Duodenal mucosa (tissue), 2 donors: ENCODE results near the gene ELOVL6.
"Not testable (repeated sequence)": the region's sequence is repeated elsewhere in the genome, so short reads cannot be mapped to it uniquely, and the experiment has no call there.

Experiments used
- H3K27ac ChIP-seq: one replicate; pipeline ENCODE4 v1.7.0; 2013; ENCODE audit warnings: low read depth, low read length
- H3K27me3 ChIP-seq, 2 donors: one replicate each; pipeline ENCODE4 v1.7.0; 2013; ENCODE audit warnings: low read length in 2 of 2, control low read depth in 1 of 2; ENCODE audit not compliant: insufficient read depth in 2 of 2, control insufficient read depth in 1 of 2
- H3K36me3 ChIP-seq, 2 donors: one replicate each; pipeline ENCODE4 v1.7.0; 2013; ENCODE audit warnings: low read length in 2 of 2, control low read depth in 1 of 2; ENCODE audit not compliant: insufficient read depth in 2 of 2, control insufficient read depth in 1 of 2
- H3K4me1 ChIP-seq, 2 donors: one replicate each; pipeline ENCODE4 v1.7.0; 2013; ENCODE audit warnings: low read length in 2 of 2, control low read depth in 1 of 2; ENCODE audit not compliant: insufficient read depth in 2 of 2, control insufficient read depth in 1 of 2
- H3K4me3 ChIP-seq, 2 donors: one replicate each; pipeline ENCODE4 v1.7.0; 2013; ENCODE audit warnings: low read length in 2 of 2, low read depth in 1 of 2
- H3K9ac ChIP-seq, 2 donors: one replicate each; pipeline ENCODE4 v1.7.0; 2013; ENCODE audit warnings: low read length in 2 of 2, low read depth in 1 of 2
- H3K9me3 ChIP-seq, 2 donors: one replicate each; pipeline ENCODE4 v1.7.0; 2013; ENCODE audit warnings: low read length in 2 of 2, control low read depth in 1 of 2; ENCODE audit not compliant: control insufficient read depth in 1 of 2

ELOVL6 gene

GRCh38 chr4:110197529-110198042, 829 bp downstream of the ELOVL6 start:
- no peaks in the 10 kb centered on the region for H3K36me3 ChIP-seq
- H3K9ac ChIP-seq, result peak overlapping the region; percentile 68 to 85
- no peaks in the 10 kb centered on the region for H3K9me3 ChIP-seq
- peak overlapping the region; percentile 98 for H3K4me3 ChIP-seq
- peaks cover 39 to 40% of the 10 kb centered on the region in 2 donors for H3K4me1 ChIP-seq
- no peak overlapping the region for H3K27ac ChIP-seq
- H3K27me3 ChIP-seq, result no peaks in the 10 kb centered on the region

- Histone ChIP-seq H3K4me3 (peak overlapping the region; percentile 98), H3K27ac (peak overlapping the region; percentile 81), H3K27me3 (no peaks in the 10 kb centered on the region), H3K36me3 (no peaks in the 10 kb centered on the region), H3K9ac (peak overlapping the region; percentile 68 to 85), H3K9me3 (no peaks in the 10 kb centered on the region), H3K4me1 (peaks cover 39 to 40% of the 10 kb centered on the region in 2 donors)
These were observed 1.4 kb downstream of the ELOVL6 start for GRCh38 chr4:110196871-110197528.

GRCh38 chr4:110196206-110196870, 2.1 kb downstream of the ELOVL6 start:
- Histone ChIP-seq H3K4me3 (peak overlapping the region; percentile 98), H3K27me3 (no peaks in the 10 kb centered on the region), H3K36me3 (no peaks in the 10 kb centered on the region), H3K9me3 (no peaks in the 10 kb centered on the region), H3K9ac (peak overlapping the region; percentile 68 to 85), H3K4me1 (peaks cover 39 to 40% of the 10 kb centered on the region in 2 donors), H3K27ac (peak overlapping the region; percentile 81)

GRCh38 chr4:110195561-110196205, 2.7 kb downstream of the ELOVL6 start:
- Histone ChIP-seq H3K9me3 (no peaks in the 10 kb centered on the region), H3K27ac (peak overlapping the region; percentile 81), H3K9ac (peak overlapping the region; percentile 68 to 85), H3K36me3 (no peaks in the 10 kb centered on the region), H3K4me1 (peaks cover 37 to 39% of the 10 kb centered on the region in 2 donors), H3K4me3 (peak overlapping the region; percentile 98), H3K27me3 (no peaks in the 10 kb centered on the region)

GRCh38 chr4:110193822-110194761, 4.3 kb downstream of the ELOVL6 start:
- Histone ChIP-seq H3K4me3 (peak overlapping the region; percentile 35 to 36), H3K27me3 (no peaks in the 10 kb centered on the region), H3K27ac (peak overlapping the region; percentile 11), H3K4me1 (peaks cover 29 to 31% of the 10 kb centered on the region in 2 donors), H3K9ac (peak overlapping the region; percentile 9 to 30), H3K9me3 (no peaks in the 10 kb centered on the region), H3K36me3 (no peaks in the 10 kb centered on the region)

- H3K27me3 ChIP-seq, H3K9ac ChIP-seq, H3K36me3 ChIP-seq, H3K9me3 ChIP-seq, H3K4me3 ChIP-seq, H3K27ac ChIP-seq: not testable (repeated sequence)
- peaks cover 28 to 29% of the 10 kb centered on the region in 2 donors for H3K4me1 ChIP-seq
These were observed 5.1 kb downstream of the ELOVL6 start for GRCh38 chr4:110193287-110193686.

GRCh38 chr4:110190249-110190648, 8.2 kb downstream of the ELOVL6 start:
- no peak overlapping the region for H3K9ac ChIP-seq
- no peaks in the 10 kb centered on the region for H3K36me3 ChIP-seq
- H3K27me3 ChIP-seq, result no peaks in the 10 kb centered on the region
- H3K27ac ChIP-seq, result no peak overlapping the region
- peaks cover 21 to 22% of the 10 kb centered on the region in 2 donors for H3K4me1 ChIP-seq
- no peak overlapping the region for H3K4me3 ChIP-seq
- H3K9me3 ChIP-seq, result no peaks in the 10 kb centered on the region

GRCh38 chr4:110188113-110188512, 10.3 kb downstream of the ELOVL6 start:
- no peaks in the 10 kb centered on the region for H3K27me3 ChIP-seq
- H3K27ac ChIP-seq, result no peak overlapping the region
- no peaks in the 10 kb centered on the region for H3K36me3 ChIP-seq
- H3K9ac ChIP-seq, result no peak overlapping the region
- peaks cover 2 to 4% of the 10 kb centered on the region in 2 donors for H3K4me1 ChIP-seq
- H3K4me3 ChIP-seq, result no peak overlapping the region
- H3K9me3 ChIP-seq, result no peaks in the 10 kb centered on the region

GRCh38 chr4:110184791-110185155, 13.6 kb downstream of the ELOVL6 start:
- H3K9me3 ChIP-seq, result no peaks in the 10 kb centered on the region
- H3K27me3 ChIP-seq, result no peaks in the 10 kb centered on the region
- H3K4me1 ChIP-seq, result peaks cover 0 to 6% of the 10 kb centered on the region in 2 donors
- no peak overlapping the region for H3K27ac ChIP-seq
- no peak overlapping the region for H3K4me3 ChIP-seq
- H3K36me3 ChIP-seq, result no peaks in the 10 kb centered on the region
- H3K9ac ChIP-seq, result no peak overlapping the region
